ENCODE results near the gene KCNIP3. TPM values are rescaled to one million over a fixed set of nuclear protein-coding genes. Genes with fewer than 3 reads are reported as not detected.

KCNIP3 gene
- total RNA-seq, 1 donor: 2.6 TPM

DNA sequence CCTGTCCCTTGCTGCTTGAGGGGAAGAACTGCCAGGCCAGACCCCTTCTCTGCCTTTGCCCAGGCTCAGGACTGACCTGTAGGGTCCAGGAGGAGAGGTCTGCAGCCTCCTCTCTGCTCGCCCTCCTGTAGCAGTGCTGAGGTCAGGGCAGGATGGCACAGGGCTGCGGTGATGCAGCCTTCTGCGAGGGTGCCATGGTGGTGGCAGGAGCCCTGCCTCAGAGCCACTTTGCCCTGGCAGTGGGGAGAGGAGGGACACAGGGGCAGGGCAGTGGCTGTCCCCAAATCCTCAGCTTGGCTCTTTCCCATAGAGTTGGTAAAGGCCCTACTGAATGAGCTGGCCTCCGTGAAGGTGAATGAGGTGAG lies 22.0 kb upstream of the KCNIP3 start:
- no peak for TF ChIP-seq CTCF (IDR thresholded peaks at IDR 0.05; ENCODE audit: insufficient read depth, low read depth, low read length)

GRCh38 chr2:95275601-95276243 lies 21.4 kb upstream of the KCNIP3 start:
- TF ChIP-seq CTCF (IDR thresholded peaks at IDR 0.05; ENCODE audit: insufficient read depth, low read depth, low read length): no peak
- no peak for DNase-seq (ENCODE audit: low read depth)
- H3K4me3 ChIP-seq (ENCODE audit: low read depth, low read length): no peak overlapping the region

More for the DNA sequence above, 22.0 kb upstream of the KCNIP3 start:
- no peak overlapping the region for H3K4me3 ChIP-seq (ENCODE audit: low read depth, low read length)
- DNase-seq (ENCODE audit: low read depth): no peak

DNA sequence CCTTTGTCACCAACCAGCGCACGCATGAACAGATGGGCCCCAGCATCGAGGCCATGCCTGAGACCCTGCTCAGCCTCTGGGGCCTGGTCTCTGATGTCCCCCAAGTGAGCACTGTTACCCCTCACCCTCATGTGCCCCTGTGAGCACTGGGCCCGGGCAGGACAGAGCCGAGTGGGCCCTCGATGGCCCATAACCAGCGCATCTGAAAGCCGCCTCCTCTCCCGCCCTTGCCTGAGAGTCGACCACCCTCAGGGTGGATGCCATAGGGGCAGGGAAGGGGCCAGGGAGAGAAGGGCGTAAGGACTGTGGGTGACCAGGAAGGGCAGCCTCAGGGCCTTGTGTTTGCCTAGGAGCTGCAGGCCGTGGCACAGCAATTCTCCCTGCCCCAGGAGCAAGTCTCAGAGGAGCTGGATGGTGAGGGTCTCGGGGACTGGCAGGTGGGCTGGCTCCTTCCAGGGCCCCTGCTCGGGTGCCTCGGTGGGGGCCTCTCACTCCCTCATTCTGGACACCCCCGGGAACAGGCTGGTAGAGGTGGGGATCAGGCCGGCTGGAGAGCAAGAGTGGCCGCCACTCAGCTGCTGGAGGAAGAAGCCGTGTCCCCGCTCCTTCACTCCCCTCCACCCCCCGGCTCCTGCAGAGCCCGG lies 20.8 kb upstream of the KCNIP3 start:
- no peak for DNase-seq (ENCODE audit: low read depth)
- H3K4me3 ChIP-seq (ENCODE audit: low read depth, low read length): no peak overlapping the region
- no peak for TF ChIP-seq CTCF (IDR thresholded peaks at IDR 0.05; ENCODE audit: insufficient read depth, low read depth, low read length)

- no peak for DNase-seq (ENCODE audit: low read depth)
- H3K4me3 ChIP-seq (ENCODE audit: low read depth, low read length): no peak overlapping the region
- TF ChIP-seq CTCF (IDR thresholded peaks at IDR 0.05; ENCODE audit: insufficient read depth, low read depth, low read length): no peak
These were observed 20.3 kb upstream of the KCNIP3 start for GRCh38 chr2:95276888-95277245.

DNA sequence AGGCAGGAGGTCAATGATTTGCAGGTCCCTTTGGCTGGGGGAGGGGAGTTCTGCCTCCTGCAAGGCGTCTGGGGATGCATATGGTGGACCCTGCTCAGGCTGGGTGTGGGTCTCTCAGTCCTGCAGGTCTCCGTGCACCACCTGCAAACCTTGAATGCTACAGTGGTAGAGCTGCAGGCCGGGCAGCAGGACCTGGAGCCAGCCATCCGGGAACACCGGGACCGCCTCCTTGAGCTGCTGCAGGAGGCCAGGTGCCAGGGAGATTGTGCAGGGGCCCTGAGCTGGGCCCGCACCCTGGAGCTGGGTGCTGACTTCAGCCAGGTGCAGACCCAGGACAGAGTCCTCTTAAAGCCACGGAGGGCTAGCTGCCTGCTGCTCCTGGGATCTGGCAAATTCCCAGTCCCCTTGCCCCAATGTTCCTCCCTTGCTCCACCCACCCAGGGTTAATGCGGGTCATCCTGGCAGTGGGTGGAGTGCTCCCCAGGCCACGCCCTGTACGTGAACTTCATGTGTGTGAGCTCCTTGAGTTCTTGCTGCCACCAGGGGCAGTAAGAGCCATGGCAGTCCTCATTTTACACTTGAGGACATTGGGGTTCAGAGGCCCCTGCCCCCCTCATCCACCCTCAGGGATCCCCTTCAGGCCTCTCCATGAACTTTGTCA lies 19.8 kb upstream of the KCNIP3 start:
- no peak for TF ChIP-seq CTCF (IDR thresholded peaks at IDR 0.05; ENCODE audit: insufficient read depth, low read depth, low read length)
- no peak overlapping the region for H3K4me3 ChIP-seq (ENCODE audit: low read depth, low read length)
- DNase-seq (ENCODE audit: low read depth): no peak

DNA sequence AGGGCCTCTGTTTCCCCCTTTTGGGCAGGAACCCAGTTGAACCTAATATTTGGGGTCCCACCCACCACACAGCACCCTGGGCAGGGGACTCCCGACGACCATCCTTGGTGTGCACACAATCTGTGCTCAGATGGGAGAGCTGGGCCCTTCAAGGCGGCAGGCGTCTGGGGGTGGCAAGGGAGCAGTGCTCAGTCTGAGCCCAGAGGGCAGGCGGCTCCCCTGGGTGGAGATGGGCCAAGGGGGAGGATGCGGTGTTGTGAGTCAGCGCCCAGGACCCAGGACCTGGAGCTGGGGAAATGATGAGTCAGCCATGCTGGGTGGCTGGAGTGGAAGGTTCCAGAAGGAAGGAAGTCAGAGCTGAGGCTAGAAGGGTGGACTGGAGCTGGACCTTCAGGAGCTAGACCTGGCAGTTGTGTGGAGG lies 19.1 kb upstream of the KCNIP3 start:
- no peak for TF ChIP-seq CTCF (IDR thresholded peaks at IDR 0.05; ENCODE audit: insufficient read depth, low read depth, low read length)
- DNase-seq (ENCODE audit: low read depth): peak; percentile 13
- no peak overlapping the region for H3K4me3 ChIP-seq (ENCODE audit: low read depth, low read length)

Data from fibroblast of villous mesenchyme (primary cell).